ENCODE data around the gene ARHGAP40. TPM values are rescaled to one million over a fixed set of nuclear protein-coding genes. Genes with fewer than 3 reads are reported as not detected.
A peak's percentile ranks its signal among the peaks of the same experiment; 100 is the strongest.

ARHGAP40 gene
- total and polyA plus RNA-seq, 2 of the 13 experiments (the other 11 are each of a cell fraction or from before 2014, with no cell fraction given), result 0.75 to 2.1 TPM

- in situ Hi-C loops (cut with HindIII; ENCODE audit: extremely low pct_ligation_motif_present, low pct_unique_long_range_greater_than_20kb), result no loop called here
- intact Hi-C loops (cut with micrococcal nuclease; ENCODE audit: unreplicated experiment), result no loop called here
- FAIRE-seq (no peak), DNase-seq (ENCODE audit: low spot score) (no peak), ATAC-seq (no peak; the same call in 2 of the 3 replicates)
- H3K27me3 ChIP-seq (ENCODE audit: control insufficient read depth in 1 of 2, insufficient read depth in 2 of 2, low read length in 2 of 2), result peaks cover 0 to 7% of the 10 kb centered on the region in 2 experiments; a peak in 3 of 5 replicates
- no peaks in the 10 kb centered on the region for H3K9me3 ChIP-seq (ENCODE audit: low read length)
- ChIA-PET POLR2A (no interaction called here), CTCF (ENCODE audit: low intra/inter-chr PET ratio, low total read pairs) (no interaction called here)
- H3K9ac ChIP-seq (ENCODE audit: insufficient read depth, low read depth, low read length), result peak overlapping the region; percentile 25
- no peaks in the 10 kb centered on the region for H4K20me1 ChIP-seq (ENCODE audit: insufficient read depth, low read length)
- no TSS peak for BruUV-seq (replicated peaks)
- H3K79me2 ChIP-seq (ENCODE audit: insufficient read depth, low read length), result no peaks in the 10 kb centered on the region
- WGBS (ENCODE audit: low lambda C conversion rate), result 94% methylated on average over 2 of the region's 3 CpGs
- H3K27ac ChIP-seq (ENCODE audit: extremely low read length, insufficient read depth, low read length), result peak overlapping the region; percentile 67
- no peaks in the 10 kb centered on the region for H3K36me3 ChIP-seq (replicated peaks in 1 of 2; ENCODE audit: control insufficient read depth in 1 of 2, insufficient read depth in 2 of 2, low read length in 2 of 2)
- peak overlapping the region; percentile 77 for H3K4me2 ChIP-seq (ENCODE audit: low read depth, low read length)
- peaks cover 49% of the 10 kb centered on the region for H3K4me1 ChIP-seq (ENCODE audit: insufficient read depth, low read length)
- H3K4me3 ChIP-seq (replicated peaks in 1 of 3; ENCODE audit: insufficient read depth in 1 of 3, low read depth in 2 of 3, low read length in 3 of 3), result peak overlapping the region in 1 of 3 experiments; percentile 40; a peak in 2 of 6 replicates
- H2AFZ ChIP-seq (ENCODE audit: low read length), result no peak overlapping the region
- TF ChIP-seq, protein P1, sequence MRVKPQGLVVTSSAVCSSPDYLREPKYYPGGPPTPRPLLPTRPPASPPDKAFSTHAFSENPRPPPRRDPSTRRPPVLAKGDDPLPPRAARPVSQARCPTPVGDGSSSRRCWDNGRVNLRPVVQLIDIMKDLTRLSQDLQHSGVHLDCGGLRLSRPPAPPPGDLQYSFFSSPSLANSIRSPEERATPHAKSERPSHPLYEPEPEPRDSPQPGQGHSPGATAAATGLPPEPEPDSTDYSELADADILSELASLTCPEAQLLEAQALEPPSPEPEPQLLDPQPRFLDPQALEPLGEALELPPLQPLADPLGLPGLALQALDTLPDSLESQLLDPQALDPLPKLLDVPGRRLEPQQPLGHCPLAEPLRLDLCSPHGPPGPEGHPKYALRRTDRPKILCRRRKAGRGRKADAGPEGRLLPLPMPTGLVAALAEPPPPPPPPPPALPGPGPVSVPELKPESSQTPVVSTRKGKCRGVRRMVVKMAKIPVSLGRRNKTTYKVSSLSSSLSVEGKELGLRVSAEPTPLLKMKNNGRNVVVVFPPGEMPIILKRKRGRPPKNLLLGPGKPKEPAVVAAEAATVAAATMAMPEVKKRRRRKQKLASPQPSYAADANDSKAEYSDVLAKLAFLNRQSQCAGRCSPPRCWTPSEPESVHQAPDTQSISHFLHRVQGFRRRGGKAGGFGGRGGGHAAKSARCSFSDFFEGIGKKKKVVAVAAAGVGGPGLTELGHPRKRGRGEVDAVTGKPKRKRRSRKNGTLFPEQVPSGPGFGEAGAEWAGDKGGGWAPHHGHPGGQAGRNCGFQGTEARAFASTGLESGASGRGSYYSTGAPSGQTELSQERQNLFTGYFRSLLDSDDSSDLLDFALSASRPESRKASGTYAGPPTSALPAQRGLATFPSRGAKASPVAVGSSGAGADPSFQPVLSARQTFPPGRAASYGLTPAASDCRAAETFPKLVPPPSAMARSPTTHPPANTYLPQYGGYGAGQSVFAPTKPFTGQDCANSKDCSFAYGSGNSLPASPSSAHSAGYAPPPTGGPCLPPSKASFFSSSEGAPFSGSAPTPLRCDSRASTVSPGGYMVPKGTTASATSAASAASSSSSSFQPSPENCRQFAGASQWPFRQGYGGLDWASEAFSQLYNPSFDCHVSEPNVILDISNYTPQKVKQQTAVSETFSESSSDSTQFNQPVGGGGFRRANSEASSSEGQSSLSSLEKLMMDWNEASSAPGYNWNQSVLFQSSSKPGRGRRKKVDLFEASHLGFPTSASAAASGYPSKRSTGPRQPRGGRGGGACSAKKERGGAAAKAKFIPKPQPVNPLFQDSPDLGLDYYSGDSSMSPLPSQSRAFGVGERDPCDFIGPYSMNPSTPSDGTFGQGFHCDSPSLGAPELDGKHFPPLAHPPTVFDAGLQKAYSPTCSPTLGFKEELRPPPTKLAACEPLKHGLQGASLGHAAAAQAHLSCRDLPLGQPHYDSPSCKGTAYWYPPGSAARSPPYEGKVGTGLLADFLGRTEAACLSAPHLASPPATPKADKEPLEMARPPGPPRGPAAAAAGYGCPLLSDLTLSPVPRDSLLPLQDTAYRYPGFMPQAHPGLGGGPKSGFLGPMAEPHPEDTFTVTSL (CRISPR knock-in tag; IDR thresholded peaks at IDR 0.05; ENCODE audit: borderline replicate concordance), result no peak
- TF ChIP-seq ZNF598 (CRISPR knock-in tag; IDR thresholded peaks at IDR 0.05; ENCODE audit: borderline replicate concordance) (no peak), SRSF4 (IDR thresholded peaks at IDR 0.05; ENCODE audit: low read depth, low read length, poor library complexity, severe bottlenecking) (no peak), ATAD3A (CRISPR knock-in tag; IDR thresholded peaks at IDR 0.05) (0 out of 2 replicates have a peak, but pooled peaks have one; percentile 2), AKNA (CRISPR knock-in tag; IDR thresholded peaks at IDR 0.05; ENCODE audit: borderline replicate concordance) (no peak), ZNF451 (CRISPR knock-in tag; IDR thresholded peaks at IDR 0.05) (0 out of 2 replicates have a peak, but pooled peaks have one; percentile 8), ZC3H13 (CRISPR knock-in tag; IDR thresholded peaks at IDR 0.05) (no peak), FLYWCH1 (CRISPR knock-in tag; IDR thresholded peaks at IDR 0.05) (no peak), YEATS4 (CRISPR knock-in tag; IDR thresholded peaks at IDR 0.05; ENCODE audit: borderline replicate concordance) (no peak)
- TF ChIP-seq, protein P2, sequence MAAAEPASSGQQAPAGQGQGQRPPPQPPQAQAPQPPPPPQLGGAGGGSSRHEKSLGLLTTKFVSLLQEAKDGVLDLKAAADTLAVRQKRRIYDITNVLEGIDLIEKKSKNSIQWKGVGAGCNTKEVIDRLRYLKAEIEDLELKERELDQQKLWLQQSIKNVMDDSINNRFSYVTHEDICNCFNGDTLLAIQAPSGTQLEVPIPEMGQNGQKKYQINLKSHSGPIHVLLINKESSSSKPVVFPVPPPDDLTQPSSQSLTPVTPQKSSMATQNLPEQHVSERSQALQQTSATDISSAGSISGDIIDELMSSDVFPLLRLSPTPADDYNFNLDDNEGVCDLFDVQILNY (CRISPR knock-in tag; conservative IDR thresholded peaks at IDR 0.05), result 0 out of 2 replicates have a peak, but pooled peaks have one; percentile 9
- TF ChIP-seq, protein P3, sequence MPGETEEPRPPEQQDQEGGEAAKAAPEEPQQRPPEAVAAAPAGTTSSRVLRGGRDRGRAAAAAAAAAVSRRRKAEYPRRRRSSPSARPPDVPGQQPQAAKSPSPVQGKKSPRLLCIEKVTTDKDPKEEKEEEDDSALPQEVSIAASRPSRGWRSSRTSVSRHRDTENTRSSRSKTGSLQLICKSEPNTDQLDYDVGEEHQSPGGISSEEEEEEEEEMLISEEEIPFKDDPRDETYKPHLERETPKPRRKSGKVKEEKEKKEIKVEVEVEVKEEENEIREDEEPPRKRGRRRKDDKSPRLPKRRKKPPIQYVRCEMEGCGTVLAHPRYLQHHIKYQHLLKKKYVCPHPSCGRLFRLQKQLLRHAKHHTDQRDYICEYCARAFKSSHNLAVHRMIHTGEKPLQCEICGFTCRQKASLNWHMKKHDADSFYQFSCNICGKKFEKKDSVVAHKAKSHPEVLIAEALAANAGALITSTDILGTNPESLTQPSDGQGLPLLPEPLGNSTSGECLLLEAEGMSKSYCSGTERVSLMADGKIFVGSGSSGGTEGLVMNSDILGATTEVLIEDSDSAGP (CRISPR knock-in tag; IDR thresholded peaks at IDR 0.05; ENCODE audit: borderline replicate concordance), result peak; percentile 61; the same call in 1 of the 2 replicates
Measured at GRCh38 chr20:38586181-38586525, 15.5 kb upstream of the ARHGAP40 start.
